ENCODE measurements around the gene PLIN5. TPM values are rescaled to one million over a fixed set of nuclear protein-coding genes. Genes with fewer than 3 reads are reported as not detected.

The PLIN5 gene
- total and polyA plus RNA-seq, 4 donors: 2.8 to 18.5 (median 9.3) TPM

- Histone ChIP-seq H3K27me3 (ENCODE audit: control insufficient read depth, insufficient read depth, low read length) (no peaks in the 10 kb centered on the region), H3K36me3 (ENCODE audit: control insufficient read depth, insufficient read depth, low read length) (peaks cover 25% of the 10 kb centered on the region), H3K9me3 (ENCODE audit: control insufficient read depth, insufficient read depth, low read length) (no peaks in the 10 kb centered on the region), H3K4me1 (ENCODE audit: control insufficient read depth, insufficient read depth, low read length) (peaks cover 17% of the 10 kb centered on the region), H3K27ac (ENCODE audit: low read depth, low read length) (no peak overlapping the region), H3K4me3 (ENCODE audit: low read depth, low read length) (no peak overlapping the region)
- DNase-seq (ENCODE audit: low read depth in 4 of 6, low spot score in 6 of 6): no peak
- WGBS (ENCODE audit: insufficient coverage): 68% methylated on average over 7 of the region's 8 CpGs
Observed at GRCh38 chr19:4516939-4517300, 18.1 kb downstream of the PLIN5 start.

DNA sequence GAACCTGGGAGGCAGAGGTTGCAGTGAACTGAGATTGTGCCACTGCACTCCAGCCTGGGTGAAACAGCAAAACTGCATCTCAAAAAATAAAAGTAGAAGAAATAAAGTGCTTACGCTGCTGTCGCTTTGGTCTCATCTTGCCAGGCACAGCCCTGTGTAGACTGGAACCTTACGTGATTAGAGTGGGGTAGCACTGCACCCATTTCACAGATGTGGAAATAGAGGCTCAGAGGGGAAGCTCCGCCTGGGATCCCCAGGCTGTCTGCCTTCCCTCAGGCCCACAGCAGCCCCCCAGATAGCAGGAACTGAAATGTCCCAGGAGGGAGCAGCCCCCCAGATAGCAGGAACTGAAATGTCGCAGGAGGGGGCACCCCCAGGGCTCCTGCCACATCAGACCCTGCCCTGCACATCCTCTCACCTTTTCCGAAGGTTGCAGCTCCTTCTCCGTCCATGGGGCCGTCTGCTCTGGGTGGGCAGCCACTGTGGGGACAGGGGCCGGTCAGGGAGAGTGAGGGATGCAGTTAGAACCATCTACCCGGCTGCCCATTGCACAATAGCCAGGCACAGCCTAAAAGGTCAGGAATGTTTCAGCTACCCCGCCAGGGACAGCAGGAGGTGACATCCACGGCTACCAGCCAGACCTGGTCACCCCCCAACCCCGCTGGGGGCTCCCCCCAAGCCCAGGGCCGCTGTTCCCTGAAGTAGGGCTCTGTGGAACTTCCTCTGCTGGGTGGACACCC lies 18.7 kb downstream of the PLIN5 start:
- no peak overlapping the region for H3K27ac ChIP-seq (ENCODE audit: low read depth, low read length)
- 68% methylated on average over 10 of the region's 14 CpGs for WGBS (ENCODE audit: insufficient coverage)
- H3K9me3 ChIP-seq (ENCODE audit: control insufficient read depth, insufficient read depth, low read length): no peaks in the 10 kb centered on the region
- H3K4me1 ChIP-seq (ENCODE audit: control insufficient read depth, insufficient read depth, low read length): peaks cover 17% of the 10 kb centered on the region
- peaks cover 25% of the 10 kb centered on the region for H3K36me3 ChIP-seq (ENCODE audit: control insufficient read depth, insufficient read depth, low read length)
- DNase-seq (ENCODE audit: low read depth in 4 of 6, low spot score in 6 of 6): no peak
- no peaks in the 10 kb centered on the region for H3K27me3 ChIP-seq (ENCODE audit: control insufficient read depth, insufficient read depth, low read length)
- no peak overlapping the region for H3K4me3 ChIP-seq (ENCODE audit: low read depth, low read length)

DNA sequence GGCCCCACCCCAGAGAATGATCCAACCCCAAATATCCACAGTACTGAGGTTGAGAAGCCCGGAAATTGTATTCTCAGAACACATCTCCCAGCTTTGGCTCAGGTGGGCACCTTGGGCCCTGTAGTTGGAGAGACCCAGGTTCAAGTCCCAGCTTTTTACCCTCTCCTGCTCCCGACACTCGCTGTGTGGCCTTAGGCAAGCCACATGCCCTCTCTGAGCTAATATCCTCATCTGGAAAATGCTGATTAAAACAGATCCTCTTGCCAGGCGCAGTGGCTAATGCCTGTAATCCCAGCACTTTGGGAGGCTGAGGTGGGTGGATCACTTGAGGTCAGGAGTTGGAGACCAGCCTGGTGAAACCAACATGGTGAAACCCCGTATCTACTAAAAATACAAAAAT lies 19.3 kb downstream of the PLIN5 start:
- H3K27ac ChIP-seq (ENCODE audit: low read depth, low read length): no peak overlapping the region
- no peak for DNase-seq (ENCODE audit: low read depth in 4 of 6, low spot score in 6 of 6)
- no peaks in the 10 kb centered on the region for H3K27me3 ChIP-seq (ENCODE audit: control insufficient read depth, insufficient read depth, low read length)
- H3K4me1 ChIP-seq (ENCODE audit: control insufficient read depth, insufficient read depth, low read length): peaks cover 17% of the 10 kb centered on the region
- H3K4me3 ChIP-seq (ENCODE audit: low read depth, low read length): no peak overlapping the region
- no peaks in the 10 kb centered on the region for H3K9me3 ChIP-seq (ENCODE audit: control insufficient read depth, insufficient read depth, low read length)
- H3K36me3 ChIP-seq (ENCODE audit: control insufficient read depth, insufficient read depth, low read length): peaks cover 29% of the 10 kb centered on the region
- 89% methylated on average over 3 of the region's 5 CpGs for WGBS (ENCODE audit: insufficient coverage)

DNA sequence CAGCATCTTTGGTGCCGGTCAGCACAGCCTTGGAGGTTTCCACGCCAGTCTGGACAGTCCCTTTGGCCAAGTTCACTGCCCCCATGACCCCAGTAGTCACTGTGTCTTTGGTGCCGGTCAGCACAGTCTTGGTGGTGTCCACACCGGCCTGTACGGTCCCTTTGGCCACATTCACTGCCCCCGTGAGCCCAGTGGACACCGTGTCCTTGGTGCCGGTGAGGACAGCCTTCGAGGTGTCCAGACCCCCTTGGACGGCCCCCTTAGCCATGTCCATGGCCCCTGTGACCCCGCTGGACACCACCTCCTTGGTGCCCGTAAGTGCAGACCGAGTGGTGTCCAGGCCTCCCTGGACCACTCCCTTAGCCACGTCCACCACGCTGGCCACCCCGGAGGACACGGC lies 21.8 kb downstream of the PLIN5 start:
- WGBS (ENCODE audit: insufficient coverage): 90% methylated on average over 17 of the region's 17 CpGs
- Histone ChIP-seq H3K9me3 (ENCODE audit: control insufficient read depth, insufficient read depth, low read length) (no peaks in the 10 kb centered on the region), H3K27ac (ENCODE audit: low read depth, low read length) (no peak overlapping the region), H3K4me1 (ENCODE audit: control insufficient read depth, insufficient read depth, low read length) (peaks cover 1% of the 10 kb centered on the region), H3K4me3 (ENCODE audit: low read depth, low read length) (no peak overlapping the region), H3K27me3 (ENCODE audit: control insufficient read depth, insufficient read depth, low read length) (no peaks in the 10 kb centered on the region), H3K36me3 (ENCODE audit: control insufficient read depth, insufficient read depth, low read length) (peaks cover 37% of the 10 kb centered on the region)
- DNase-seq (ENCODE audit: low read depth in 4 of 6, low spot score in 6 of 6): no peak

- H3K4me1 ChIP-seq (ENCODE audit: control insufficient read depth, insufficient read depth, low read length): no peaks in the 10 kb centered on the region
- H3K27me3 ChIP-seq (ENCODE audit: control insufficient read depth, insufficient read depth, low read length): no peaks in the 10 kb centered on the region
- H3K36me3 ChIP-seq (ENCODE audit: control insufficient read depth, insufficient read depth, low read length): peaks cover 43% of the 10 kb centered on the region
- DNase-seq (ENCODE audit: low read depth in 4 of 6, low spot score in 6 of 6): no peak
- H3K9me3 ChIP-seq (ENCODE audit: control insufficient read depth, insufficient read depth, low read length): no peaks in the 10 kb centered on the region
- no peak overlapping the region for H3K4me3 ChIP-seq (ENCODE audit: low read depth, low read length)
- H3K27ac ChIP-seq (ENCODE audit: low read depth, low read length): no peak overlapping the region
- WGBS (ENCODE audit: insufficient coverage): 91% methylated on average over 17 of the region's 17 CpGs
Observed at GRCh38 chr19:4512070-4512469, 23.0 kb downstream of the PLIN5 start.

DNA sequence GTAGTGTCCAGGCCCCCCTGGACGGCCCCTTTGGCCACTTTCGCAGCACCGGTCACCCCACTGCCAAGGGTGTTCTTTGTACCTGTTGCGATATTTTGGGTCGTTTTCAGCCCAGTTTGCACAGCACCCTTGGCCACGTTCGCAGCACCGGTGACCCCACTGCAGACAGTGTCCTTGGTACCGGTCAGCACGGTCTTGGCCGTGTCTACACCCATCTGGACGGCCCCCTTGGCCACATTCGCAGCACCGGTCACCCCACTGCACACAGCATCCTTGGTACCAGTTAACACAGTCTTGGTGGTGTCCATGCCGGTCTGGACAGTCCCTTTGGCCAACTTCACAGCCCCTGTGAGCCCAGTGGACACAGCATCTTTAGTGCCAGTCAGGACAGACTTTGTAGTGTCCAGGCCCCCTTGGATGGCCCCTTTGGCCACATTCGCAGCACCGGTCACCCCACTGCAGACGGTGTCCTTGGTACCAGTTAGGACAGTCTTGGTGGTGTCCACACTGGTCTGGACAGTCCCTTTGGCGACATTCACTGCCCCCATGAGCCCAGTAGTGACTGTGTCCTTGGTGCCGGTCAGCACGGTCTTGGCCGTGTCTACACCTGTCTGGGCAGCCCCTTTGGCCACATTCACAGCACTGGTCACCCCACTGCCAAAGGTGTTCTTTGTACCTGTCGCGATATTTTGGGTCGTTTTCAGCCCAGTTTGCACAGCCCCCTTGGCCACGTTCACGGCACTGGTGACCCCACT lies 23.5 kb downstream of the PLIN5 start:
- Histone ChIP-seq H3K4me3 (ENCODE audit: low read depth, low read length) (no peak overlapping the region), H3K27ac (ENCODE audit: low read depth, low read length) (no peak overlapping the region), H3K9me3 (ENCODE audit: control insufficient read depth, insufficient read depth, low read length) (no peaks in the 10 kb centered on the region), H3K4me1 (ENCODE audit: control insufficient read depth, insufficient read depth, low read length) (no peaks in the 10 kb centered on the region), H3K36me3 (ENCODE audit: control insufficient read depth, insufficient read depth, low read length) (peaks cover 44% of the 10 kb centered on the region), H3K27me3 (ENCODE audit: control insufficient read depth, insufficient read depth, low read length) (no peaks in the 10 kb centered on the region)
- DNase-seq (ENCODE audit: low read depth in 4 of 6, low spot score in 6 of 6): no peak
- 90% methylated on average over 27 of the region's 27 CpGs for WGBS (ENCODE audit: insufficient coverage)

DNA sequence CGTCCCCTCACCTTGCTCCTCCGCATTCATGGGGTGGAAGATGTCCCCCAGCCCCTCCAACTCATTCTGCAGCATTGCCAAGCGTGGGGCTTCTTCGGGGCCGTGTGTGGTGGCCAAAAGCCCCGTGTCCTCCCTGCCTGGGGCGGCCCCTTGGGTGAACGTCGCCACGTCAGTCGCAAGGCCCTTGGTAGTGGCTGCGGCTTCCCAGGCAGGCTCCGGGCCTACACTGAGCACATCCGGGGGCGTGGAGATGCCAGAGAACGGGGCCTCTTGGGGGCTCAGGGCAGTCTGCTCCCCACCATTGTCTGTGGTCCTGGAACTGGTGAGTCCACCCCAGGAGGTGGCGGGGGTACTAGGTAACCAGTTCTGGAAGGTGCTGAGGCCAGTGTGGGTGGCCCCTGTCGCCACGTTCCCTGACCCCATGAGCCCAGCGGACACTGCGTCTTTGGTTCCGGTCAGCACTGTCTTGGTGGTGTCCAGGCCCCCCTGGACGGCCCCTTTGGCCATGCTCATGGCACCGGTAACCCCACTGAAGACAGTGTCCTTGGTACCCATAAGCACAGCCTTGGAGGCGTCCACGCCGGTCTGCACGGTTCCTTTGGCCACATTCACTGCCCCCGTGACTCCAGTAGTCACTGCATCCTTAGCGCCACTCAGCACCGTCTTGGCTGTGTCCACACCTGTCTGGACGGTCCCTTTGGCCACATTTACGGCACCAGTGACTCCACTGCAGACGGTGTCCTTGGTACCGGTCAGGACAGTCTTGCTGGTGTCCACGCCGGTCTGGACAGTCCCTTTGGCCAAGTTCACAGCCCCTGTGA lies 24.4 kb downstream of the PLIN5 start:
- no peak for DNase-seq (ENCODE audit: low read depth in 4 of 6, low spot score in 6 of 6)
- H3K36me3 ChIP-seq (ENCODE audit: control insufficient read depth, insufficient read depth, low read length): peaks cover 50% of the 10 kb centered on the region

DNA sequence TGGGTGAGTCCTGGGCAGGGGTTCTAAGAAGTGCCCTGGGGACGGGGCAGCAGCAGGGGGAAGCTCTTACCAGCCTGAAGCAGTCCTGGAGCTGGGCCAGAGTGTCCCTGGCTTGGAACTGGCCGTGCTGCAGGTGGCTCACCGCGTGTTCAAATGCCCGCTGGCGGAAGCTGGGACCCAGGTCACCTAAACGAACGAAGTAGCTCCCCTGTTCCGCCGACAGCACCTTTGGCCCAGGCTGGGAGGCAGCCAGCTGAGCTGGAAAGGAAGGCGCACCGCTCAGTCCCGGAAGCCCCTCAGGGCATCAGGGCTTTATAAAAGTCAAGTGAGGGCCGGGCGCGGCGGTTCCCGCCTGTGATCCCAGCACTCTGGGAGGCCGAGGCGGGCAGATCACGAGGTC lies 26.3 kb downstream of the PLIN5 start:
- Histone ChIP-seq H3K9me3 (ENCODE audit: control insufficient read depth, insufficient read depth, low read length) (no peaks in the 10 kb centered on the region), H3K27ac (ENCODE audit: low read depth, low read length) (no peak overlapping the region), H3K27me3 (ENCODE audit: control insufficient read depth, insufficient read depth, low read length) (no peaks in the 10 kb centered on the region), H3K4me1 (ENCODE audit: control insufficient read depth, insufficient read depth, low read length) (no peaks in the 10 kb centered on the region), H3K4me3 (ENCODE audit: low read depth, low read length) (no peak overlapping the region), H3K36me3 (ENCODE audit: control insufficient read depth, insufficient read depth, low read length) (peaks cover 70% of the 10 kb centered on the region)
- WGBS (ENCODE audit: insufficient coverage): 87% methylated on average over 13 of the region's 21 CpGs
- DNase-seq (ENCODE audit: low read depth in 4 of 6, low spot score in 6 of 6): no peak

More for the DNA sequence above, 24.4 kb downstream of the PLIN5 start:
- WGBS (ENCODE audit: insufficient coverage): 86% methylated on average over 33 of the region's 37 CpGs
- Histone ChIP-seq H3K4me1 (ENCODE audit: control insufficient read depth, insufficient read depth, low read length) (no peaks in the 10 kb centered on the region), H3K27me3 (ENCODE audit: control insufficient read depth, insufficient read depth, low read length) (no peaks in the 10 kb centered on the region), H3K27ac (ENCODE audit: low read depth, low read length) (no peak overlapping the region), H3K9me3 (ENCODE audit: control insufficient read depth, insufficient read depth, low read length) (no peaks in the 10 kb centered on the region), H3K4me3 (ENCODE audit: low read depth, low read length) (no peak overlapping the region)

- Histone ChIP-seq H3K27me3 (ENCODE audit: control insufficient read depth, insufficient read depth, low read length) (no peaks in the 10 kb centered on the region), H3K4me3 (ENCODE audit: low read depth, low read length) (no peak overlapping the region), H3K4me1 (ENCODE audit: control insufficient read depth, insufficient read depth, low read length) (no peaks in the 10 kb centered on the region), H3K36me3 (ENCODE audit: control insufficient read depth, insufficient read depth, low read length) (peaks cover 75% of the 10 kb centered on the region), H3K9me3 (ENCODE audit: control insufficient read depth, insufficient read depth, low read length) (no peaks in the 10 kb centered on the region), H3K27ac (ENCODE audit: low read depth, low read length) (no peak overlapping the region)
- no peak for DNase-seq (ENCODE audit: low read depth in 4 of 6, low spot score in 6 of 6)
- WGBS (ENCODE audit: insufficient coverage): 89% methylated on average over 16 of the region's 17 CpGs
Observed at GRCh38 chr19:4507804-4508203, 27.2 kb downstream of the PLIN5 start.

All from spinal cord (tissue), 10 donors.